ENCODE data around the gene ABCA12.

ABCA12 gene

DNA sequence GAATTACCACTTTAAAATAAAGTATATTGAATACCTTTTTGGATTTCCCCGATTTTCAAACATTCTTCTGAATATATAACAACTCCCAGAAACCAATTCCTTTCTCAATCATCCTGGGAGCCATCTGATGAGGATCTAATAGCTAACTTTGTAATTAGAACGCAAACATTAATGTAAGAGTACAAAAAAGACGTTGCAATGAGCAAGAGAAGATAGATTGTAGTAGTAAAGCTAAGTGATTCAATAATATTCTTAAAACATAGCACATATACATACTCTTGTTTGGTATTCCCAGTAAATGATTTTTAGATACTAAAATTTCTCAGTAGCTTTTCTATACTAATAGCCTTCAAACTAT, 1.1 kb downstream of the ABCA12 start:
- no peak overlapping the region for H3K4me3 ChIP-seq (ENCODE audit: low read length)
- DNase-seq (ENCODE audit: low read depth, low spot score): no peak

DNA sequence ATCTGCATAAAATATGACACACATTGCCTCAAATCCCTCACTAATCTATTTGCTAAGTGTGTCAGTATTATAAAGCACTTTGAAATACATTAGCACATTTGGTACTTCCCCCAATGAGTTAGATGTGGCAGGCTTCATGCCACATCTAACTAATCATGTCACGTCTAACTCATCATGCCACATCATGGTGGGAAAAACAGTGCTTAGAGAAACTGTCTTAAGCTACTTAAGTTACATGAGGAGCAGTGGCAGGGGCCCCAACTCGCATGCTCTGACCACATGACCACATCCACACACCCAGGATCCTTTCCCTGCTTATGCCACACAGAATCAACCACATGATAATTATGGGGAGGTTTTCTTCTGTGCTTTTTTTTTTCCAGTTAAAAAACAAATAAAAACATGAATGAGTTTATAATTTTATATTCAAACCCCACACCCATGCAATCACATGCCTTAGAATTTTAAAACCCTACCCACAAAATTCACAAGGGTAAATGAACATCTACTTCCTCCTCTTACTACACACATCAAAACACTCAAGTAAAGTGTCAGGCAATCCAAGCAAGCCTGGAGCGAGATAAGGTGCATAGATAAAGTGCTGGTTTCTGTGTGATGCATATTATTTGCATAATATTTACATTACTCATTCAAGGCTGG, 1.6 kb downstream of the ABCA12 start:
- no peak overlapping the region for H3K4me3 ChIP-seq (ENCODE audit: low read length)
- peak; percentile 45 for DNase-seq (ENCODE audit: low read depth, low spot score)

DNA sequence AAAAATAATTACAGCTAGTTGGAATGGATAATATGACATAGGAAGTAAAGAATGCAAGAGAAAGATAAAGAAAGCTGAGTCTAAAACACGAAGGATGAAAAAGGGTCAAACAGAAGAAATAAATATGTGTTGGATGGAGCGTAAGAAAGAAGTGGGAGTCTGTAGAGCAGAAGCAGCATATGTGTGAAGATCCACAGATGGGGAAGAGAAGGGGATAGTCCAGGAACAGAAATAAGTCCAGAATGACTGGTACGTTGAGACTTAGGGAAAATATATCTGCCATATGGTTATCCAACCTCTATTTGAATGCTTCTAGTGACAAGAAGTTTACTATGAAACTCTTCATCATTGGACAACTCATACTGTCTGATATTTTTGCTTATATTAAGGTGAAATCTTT, 18.0 kb downstream of the ABCA12 start:
- H3K4me3 ChIP-seq (ENCODE audit: low read length): no peak overlapping the region
- no peak for DNase-seq (ENCODE audit: low read depth, low spot score)

DNA sequence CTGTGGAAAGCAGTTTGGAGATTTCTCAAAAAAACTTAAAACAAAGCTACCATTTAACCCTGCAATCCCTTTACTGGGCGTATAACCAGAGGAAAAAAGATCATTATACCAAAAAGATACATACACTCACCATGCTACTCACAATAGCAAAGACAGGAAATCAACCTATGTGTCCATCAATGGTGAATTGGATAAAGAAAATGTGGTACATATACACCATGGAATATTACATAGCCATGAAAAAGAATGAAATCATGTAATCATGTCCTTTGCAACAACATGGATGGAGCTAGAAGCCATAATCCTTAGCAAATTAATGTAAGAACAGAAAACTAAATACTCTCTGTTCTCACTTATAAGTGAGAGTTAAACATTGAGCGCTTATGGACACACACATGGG, 18.6 kb downstream of the ABCA12 start:
- no peak overlapping the region for H3K4me3 ChIP-seq (ENCODE audit: low read length)
- DNase-seq (ENCODE audit: low read depth, low spot score): no peak

DNA sequence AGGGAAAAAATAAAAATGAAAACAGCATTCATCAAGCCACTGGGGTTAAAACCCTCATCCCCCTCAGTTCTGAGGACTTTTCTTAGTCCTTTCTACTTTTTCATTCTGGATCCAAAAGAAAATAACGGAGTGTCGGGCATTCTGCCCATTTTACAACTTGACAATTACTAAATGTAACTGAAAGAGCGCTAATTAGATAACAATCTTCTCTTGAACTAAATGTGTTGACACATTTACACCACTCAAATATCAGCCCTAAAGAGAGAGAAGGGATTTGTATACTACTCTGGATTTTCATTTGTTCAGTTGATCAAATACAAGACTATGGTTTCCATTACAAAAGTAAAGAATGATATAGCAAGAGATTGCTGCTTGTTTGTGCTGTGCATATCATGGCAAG, 27.5 kb downstream of the ABCA12 start:
- no peak overlapping the region for H3K4me3 ChIP-seq (ENCODE audit: low read length)
- no peak for DNase-seq (ENCODE audit: low read depth, low spot score)

DNA sequence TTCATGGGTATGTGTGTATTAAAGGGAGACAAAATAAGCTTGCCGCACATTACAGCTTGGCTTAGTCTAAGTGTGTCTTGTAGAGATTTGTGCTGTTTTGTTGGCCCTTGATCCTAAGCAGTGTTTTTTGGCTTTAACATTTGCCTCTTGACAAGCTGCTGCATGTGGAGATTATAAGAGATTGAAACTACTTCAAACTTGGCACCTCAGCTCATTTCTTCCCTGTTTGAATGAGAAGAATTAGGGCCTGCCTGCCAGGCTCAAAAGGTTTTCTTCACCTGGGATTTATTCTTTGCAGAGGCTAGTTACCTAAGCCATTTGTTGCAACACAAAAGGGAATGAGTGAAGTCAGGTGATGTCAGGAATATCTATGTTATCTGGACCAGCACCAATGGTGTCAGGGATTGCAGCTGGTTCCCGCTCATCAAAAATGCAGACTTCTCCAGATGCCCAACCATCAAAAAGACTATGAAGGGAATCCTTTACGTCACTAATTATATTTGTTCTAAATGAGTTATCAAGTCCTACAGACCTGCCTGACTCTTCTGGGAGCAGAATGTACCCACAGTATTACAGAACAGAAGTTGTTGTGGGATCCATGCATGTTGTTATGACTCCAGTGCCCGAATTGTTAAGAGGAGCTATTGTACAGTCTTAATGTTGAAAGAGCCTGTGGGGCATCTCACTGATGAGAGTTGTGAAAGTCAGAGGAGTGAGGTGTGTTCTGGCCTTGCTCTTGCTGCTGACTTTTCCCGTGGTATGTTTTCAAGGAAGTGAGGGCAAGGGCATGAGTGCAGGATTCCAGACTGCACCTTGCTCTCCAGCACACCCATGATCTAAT, 31.0 kb downstream of the ABCA12 start:
- no peak for DNase-seq (ENCODE audit: low read depth, low spot score)

DNA sequence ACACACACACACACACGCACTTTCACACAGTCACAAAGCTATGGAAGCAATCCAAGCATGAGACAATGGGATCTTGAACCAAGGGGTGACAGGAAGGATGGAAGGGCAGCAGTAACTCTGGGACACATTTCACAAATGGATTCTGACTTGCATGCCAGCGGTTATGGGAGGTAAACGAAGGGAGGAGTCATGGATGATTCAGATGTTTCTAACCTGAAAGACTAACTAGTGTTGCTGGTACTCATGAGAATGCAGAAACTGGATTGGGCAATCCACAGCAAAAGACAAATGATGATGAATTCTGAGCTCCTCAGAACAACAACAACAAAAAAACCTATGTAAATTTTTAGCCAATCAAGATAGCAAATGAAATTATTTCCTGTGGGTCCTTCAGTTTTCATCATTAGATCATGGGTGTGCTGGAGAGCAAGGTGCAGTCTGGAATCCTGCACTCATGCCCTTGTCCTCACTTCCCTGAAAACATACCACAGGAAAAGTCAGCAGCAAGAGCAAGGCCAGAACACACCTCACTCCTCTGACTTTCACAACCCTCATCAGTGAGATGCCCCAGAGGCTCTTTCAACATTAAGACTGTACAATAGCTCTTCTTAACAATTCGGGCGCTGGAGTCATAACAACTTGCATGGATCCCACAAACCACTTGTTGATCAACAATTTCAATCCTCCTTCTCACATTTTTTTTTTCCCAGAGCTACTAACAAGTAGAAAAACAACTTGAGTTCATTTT, 32.6 kb downstream of the ABCA12 start:
- H3K4me3 ChIP-seq (ENCODE audit: low read length): no peak overlapping the region
- DNase-seq (ENCODE audit: low read depth, low spot score): no peak

More for the DNA sequence above, 31.0 kb downstream of the ABCA12 start:
- H3K4me3 ChIP-seq (ENCODE audit: low read length): no peak overlapping the region

DNA sequence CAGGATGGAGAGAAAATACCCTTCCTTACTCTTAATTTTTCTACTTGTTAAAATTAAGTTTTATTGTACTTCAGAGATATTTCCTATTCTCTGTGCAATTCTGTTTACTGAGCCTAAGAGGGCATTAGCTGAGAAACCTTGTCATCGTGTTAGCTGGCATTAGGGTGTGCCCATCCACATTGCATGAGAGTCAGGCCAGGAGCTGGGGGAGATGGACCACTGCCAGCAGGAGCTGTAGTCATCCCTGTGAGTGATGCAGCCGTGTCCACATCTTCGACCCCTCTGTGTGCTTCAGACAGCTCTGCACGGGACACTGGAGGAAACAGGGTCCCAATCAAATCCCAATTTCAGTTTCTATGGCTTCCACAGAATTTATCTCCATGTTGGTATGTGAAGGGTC, 34.2 kb downstream of the ABCA12 start:
- no peak for DNase-seq (ENCODE audit: low read depth, low spot score)
- no peak overlapping the region for H3K4me3 ChIP-seq (ENCODE audit: low read length)

DNA sequence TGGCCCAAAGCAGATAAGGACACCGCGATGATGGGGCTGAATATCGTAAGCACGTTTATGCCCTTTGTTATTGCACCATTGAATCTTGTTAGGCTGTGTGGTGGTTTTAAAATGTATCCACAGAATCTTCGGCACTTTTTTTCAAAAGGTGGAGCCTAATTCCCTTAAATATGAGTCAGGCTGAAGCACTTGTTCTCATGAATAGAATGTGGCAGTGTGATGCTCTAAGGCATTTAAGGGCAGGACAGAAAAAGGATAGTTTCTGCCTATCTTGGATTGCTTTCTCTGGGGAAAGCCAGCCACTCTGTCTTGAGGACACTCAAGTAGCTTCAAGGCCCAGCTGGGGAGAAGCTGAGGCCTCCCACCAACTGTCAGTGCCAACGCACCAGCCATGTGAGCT, 39.6 kb downstream of the ABCA12 start:
- H3K4me3 ChIP-seq (ENCODE audit: low read length): no peak overlapping the region
- no peak for DNase-seq (ENCODE audit: low read depth, low spot score)

DNA sequence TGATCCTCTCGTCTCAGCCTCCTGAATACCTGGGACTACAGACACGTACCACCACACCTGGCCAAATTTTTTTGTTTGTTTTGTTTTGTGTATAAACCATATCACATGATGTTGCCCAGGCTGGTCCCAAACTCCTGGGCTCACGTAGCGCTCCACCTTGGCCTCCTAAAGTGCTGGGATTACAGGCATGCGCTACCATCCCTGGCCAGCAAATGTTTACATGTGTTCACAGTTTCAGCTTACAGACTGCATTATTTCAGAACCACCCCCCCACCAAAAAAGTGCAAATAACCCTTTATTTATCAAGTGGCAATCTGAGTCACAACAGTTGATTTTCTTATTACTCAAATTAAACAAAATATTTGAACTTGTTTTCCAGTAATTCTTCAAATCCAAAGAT, 54.3 kb downstream of the ABCA12 start:
- DNase-seq (ENCODE audit: low read depth, low spot score): no peak

DNA sequence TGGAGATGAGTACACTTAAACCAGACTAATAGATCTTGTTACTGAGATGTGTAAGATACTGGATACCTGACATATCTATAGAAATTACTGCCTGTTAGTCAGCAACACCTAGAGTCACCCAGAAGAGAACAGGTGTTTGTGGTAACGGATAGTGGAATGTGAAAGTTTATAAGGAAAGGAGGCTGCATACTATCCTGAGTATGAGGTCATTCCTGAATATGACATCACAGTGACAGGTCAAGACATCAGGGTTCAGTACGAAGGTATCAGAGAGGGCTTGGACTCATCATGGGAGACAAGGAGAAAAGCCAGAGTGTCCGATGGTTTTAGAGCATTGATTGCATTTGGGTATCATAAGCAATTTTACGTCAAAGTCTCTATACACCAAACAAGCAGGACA, 55.3 kb downstream of the ABCA12 start:
- H3K4me3 ChIP-seq (ENCODE audit: low read length): no peak overlapping the region
- no peak for DNase-seq (ENCODE audit: low read depth, low spot score)

More for the DNA sequence above, 54.3 kb downstream of the ABCA12 start:
- H3K4me3 ChIP-seq (ENCODE audit: low read length): no peak overlapping the region

DNA sequence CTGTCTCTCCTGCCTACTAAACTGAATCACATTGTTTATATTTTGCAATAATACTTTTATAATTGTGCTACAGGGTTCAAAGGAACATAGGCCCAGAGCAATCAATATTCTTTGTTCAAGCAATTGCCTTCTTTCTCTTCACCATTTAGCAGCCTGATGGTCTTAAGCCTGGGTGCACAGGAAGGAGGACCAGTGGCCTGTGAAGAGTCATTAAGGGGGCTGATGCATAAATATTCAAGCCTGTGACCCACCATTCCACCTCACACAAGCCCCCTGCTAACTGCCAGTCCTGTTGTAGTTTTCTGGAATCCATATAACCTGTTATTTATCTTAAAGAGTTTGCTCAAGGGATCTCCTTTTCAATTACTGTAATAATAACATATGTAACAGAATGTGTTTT, 56.0 kb downstream of the ABCA12 start:
- no peak overlapping the region for H3K4me3 ChIP-seq (ENCODE audit: low read length)
- DNase-seq (ENCODE audit: low read depth, low spot score): no peak

DNA sequence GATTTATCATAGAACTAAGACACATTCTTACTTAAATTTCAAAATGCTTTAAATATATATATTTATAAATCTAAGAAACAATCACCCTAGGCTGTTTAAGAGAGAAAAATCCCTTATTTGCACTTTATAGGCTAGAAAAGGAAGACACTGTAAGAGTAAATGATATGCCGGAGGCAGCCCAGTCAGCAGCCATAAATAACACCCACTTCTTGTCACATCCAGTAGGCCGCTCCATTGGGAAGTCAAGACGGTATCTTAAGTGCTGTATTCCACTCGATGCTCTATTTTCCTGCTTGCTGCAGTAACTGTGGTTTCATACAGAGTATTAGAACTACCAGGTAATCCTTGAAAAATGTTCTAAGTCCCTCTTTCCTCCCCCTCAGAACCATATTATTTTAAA, 57.9 kb downstream of the ABCA12 start:
- no peak overlapping the region for H3K4me3 ChIP-seq (ENCODE audit: low read length)
- no peak for DNase-seq (ENCODE audit: low read depth, low spot score)

DNA sequence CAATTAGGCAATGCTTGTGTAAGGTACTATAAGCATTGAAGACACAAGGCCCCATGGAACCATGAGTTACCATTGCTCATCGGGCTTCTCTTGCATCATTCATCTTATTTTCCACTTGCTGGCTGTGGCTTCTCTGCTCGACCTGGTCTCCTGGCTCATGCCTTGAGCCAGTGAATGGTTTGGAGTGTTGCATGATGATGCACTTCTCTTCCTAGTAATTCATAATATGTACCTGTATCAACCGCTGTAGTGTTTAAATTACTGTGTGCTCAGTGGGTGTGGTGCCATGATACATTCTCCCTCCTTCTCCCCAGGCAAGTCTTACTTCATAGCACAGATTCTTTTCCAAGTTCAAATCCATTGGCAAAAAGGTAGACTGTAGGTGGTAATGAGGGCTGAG, 66.8 kb downstream of the ABCA12 start:
- no peak for DNase-seq (ENCODE audit: low read depth, low spot score)
- no peak overlapping the region for H3K4me3 ChIP-seq (ENCODE audit: low read length)

DNA sequence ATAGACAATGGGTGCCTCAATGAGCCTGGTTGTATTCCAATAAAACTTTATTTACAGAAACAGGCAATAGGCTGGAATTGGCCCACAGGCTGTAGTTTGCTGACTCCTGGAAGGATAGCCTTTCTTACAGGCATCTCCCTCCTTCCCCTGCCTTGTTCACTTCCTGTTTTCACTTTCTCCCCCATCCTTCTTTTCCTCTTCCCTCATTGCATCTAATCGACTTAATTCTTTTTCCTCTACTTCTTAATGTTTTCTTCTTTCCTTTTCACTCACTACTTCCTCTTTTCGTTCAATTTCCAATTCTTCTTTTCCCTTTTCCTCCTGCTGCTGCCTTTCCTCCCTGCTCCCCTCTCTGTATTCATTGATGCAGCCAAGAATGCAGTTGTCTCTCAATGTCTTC, 70.0 kb downstream of the ABCA12 start:
- H3K4me3 ChIP-seq (ENCODE audit: low read length): no peak overlapping the region
- no peak for DNase-seq (ENCODE audit: low read depth, low spot score)

DNA sequence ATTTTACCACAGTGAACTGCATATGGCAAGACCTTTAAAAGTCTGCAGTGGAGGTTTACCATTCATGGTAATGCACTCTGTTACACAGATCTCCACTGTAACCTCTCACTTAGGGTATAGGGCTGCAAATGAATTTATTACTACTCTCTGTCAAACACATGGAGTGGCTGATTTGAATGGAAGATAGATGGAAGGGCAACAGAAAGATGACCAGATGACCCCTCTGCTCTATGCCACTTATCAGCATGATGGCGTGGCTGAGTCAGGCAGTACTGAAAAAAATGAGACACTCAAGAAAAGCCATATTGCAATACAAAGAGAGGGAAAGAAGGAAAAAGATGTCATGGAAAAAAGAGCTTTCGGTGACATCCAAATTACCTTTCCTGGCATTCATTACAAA, 72.3 kb downstream of the ABCA12 start:
- no peak for DNase-seq (ENCODE audit: low read depth, low spot score)
- H3K4me3 ChIP-seq (ENCODE audit: low read length): no peak overlapping the region

DNA sequence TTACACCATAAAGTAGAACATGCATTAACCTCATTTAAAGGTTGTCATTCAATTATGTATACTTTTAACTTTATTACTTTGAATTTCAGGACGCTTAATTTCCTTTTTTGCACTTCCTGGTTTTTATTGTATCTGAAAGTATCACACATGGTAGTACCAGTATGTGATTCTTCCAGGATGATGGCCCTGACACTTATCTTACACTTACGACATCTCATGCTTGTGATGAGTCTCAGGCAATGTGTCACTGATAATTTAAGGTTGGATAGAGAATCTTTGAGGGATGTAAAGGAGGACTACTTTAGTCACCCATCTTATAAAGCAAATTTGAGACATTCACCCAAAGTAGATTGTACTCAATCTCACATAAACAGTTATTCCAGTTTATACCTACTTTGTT, 74.9 kb downstream of the ABCA12 start:
- H3K4me3 ChIP-seq (ENCODE audit: low read length): no peak overlapping the region
- DNase-seq (ENCODE audit: low read depth, low spot score): no peak

DNA sequence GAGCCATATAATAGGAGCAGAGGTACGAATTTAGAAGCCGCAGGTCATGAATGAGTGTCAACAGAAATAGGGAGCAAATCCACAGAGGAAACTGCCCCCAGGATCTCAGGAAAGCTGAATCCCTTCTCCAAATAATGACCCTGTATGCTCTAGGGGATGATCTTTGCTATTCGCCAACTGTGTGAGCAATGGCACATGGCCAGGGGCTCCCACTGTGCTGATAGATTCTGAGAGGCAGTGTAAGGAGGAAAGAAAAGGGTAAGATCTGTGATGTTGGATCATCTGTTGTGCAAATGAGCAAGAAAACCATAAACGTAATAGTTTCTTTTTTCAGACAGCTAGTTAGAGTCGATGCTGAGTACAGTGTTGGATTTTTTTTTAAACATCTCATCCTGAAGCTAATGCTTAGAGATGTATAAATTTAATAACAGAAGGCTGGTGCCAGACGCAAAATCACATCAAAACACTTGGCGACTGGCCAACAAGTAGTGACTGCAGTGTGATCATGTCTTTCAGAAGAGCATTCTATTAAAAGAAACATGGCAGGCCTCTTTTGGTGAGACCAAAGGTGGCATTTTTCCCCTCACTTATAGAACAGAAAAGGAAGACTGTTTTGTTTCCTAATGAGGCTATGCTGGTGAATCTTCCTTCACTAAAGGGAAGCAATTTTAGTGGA, 77.4 kb downstream of the ABCA12 start:
- no peak overlapping the region for H3K4me3 ChIP-seq (ENCODE audit: low read length)
- DNase-seq (ENCODE audit: low read depth, low spot score): no peak

DNA sequence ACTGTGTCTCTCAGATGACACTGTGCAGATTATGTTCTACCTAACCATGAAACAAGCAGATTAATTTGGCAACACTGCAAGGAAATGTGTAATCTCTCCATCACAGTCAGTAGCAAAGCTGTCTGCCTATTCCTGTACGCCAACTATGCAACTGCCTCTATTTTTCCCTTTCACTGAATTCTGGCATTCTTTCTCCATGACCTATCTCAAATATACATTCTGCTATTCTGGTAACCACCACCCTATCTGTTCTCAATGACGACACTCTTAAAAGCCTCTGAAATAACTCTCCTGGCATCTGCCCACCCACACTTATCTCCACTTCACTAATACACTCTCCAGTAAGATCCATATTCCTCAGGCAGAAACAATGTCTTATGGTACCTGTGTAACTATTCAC, 78.7 kb downstream of the ABCA12 start:
- DNase-seq (ENCODE audit: low read depth, low spot score): no peak
- no peak overlapping the region for H3K4me3 ChIP-seq (ENCODE audit: low read length)

DNA sequence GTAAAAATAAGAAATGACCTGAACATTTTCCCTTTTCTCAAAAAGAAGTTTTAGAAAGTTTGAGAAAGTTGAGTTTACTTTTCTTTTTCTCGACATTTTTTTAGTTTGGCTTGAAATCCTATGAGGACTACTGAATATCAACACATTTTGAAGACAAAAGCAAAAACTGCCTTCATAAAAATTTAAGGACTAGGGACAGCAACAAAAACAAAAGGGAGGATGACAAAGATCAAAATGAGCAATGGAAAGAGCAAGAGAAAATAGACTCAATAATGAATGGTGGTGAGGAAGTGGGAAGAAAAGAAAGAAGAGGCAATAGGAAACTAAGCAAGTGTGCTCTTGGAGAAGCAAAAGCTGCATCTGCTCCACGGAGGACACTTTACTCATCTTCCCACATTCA, 82.5 kb downstream of the ABCA12 start:
- no peak overlapping the region for H3K4me3 ChIP-seq (ENCODE audit: low read length)
- DNase-seq (ENCODE audit: low read depth, low spot score): no peak

All from Jurkat, Clone E6-1 (cell line).